GM18511 (cell line): Measurements from ENCODE around the gene FAM219A.
"Not testable (repeated sequence)": the region's sequence is repeated elsewhere in the genome, so short reads cannot be mapped to it uniquely, and the experiment has no call there.

Experiments
- ATAC-seq: cut with Tn5 transposase; IDR thresholded peaks from one replicate; pipeline ENCODE4 v1.9.1; 2021; ENCODE audit warnings: mild to moderate bottlenecking, moderate library complexity; ENCODE audit not compliant: unreplicated experiment

FAM219A gene

GRCh38 chr9:34379334-34380033 is 78.9 kb downstream of the FAM219A start:
- peak; percentile 23 for ATAC-seq

GRCh38 chr9:34378376-34379060 is 79.9 kb downstream of the FAM219A start:
- no peak for ATAC-seq

GRCh38 chr9:34377404-34377746 is 81.0 kb downstream of the FAM219A start:
- no peak for ATAC-seq

GRCh38 chr9:34376596-34377403 is 81.6 kb downstream of the FAM219A start, which contains the start of gene MYORG:
MYORG (minus strand) TSS chr9:34376898; CDS start chr9:34372943, 3,955 bp downstream.
- ATAC-seq = peak; percentile 87

GRCh38 chr9:34375901-34376595 is 82.3 kb downstream of the FAM219A start:
- peak; percentile 38 for ATAC-seq

- ATAC-seq = no peak
Observed at GRCh38 chr9:34374905-34375552, 83.3 kb downstream of the FAM219A start.

GRCh38 chr9:34374339-34374738 is 84.0 kb downstream of the FAM219A start:
- no peak for ATAC-seq

- ATAC-seq = no peak
Observed at GRCh38 chr9:34373749-34374148, 84.6 kb downstream of the FAM219A start.

GRCh38 chr9:34372467-34373011 is 85.8 kb downstream of the FAM219A start:
- no peak for ATAC-seq

- ATAC-seq = no peak
Observed at GRCh38 chr9:34371886-34372466, 86.4 kb downstream of the FAM219A start.

- ATAC-seq = no peak
Observed at GRCh38 chr9:34370970-34371880, 87.1 kb downstream of the FAM219A start.

- ATAC-seq = no peak
Observed at GRCh38 chr9:34370335-34370969, 87.9 kb downstream of the FAM219A start.

- no peak for ATAC-seq
Observed at GRCh38 chr9:34369636-34370035, 88.7 kb downstream of the FAM219A start.

- not testable (repeated sequence) for ATAC-seq
Observed at GRCh38 chr9:34368796-34369195, 89.6 kb downstream of the FAM219A start.

GRCh38 chr9:34367751-34368410 is 90.5 kb downstream of the FAM219A start:
- ATAC-seq = not testable (repeated sequence)

- ATAC-seq = no peak
Observed at GRCh38 chr9:34366365-34366764, 92.0 kb downstream of the FAM219A start.

- no peak for ATAC-seq
Observed at GRCh38 chr9:34365282-34365681, 93.1 kb downstream of the FAM219A start.
